Measurements from ENCODE around the gene COLEC11.

COLEC11 gene

GRCh38 chr2:3675687-3676086 lies 80.8 kb downstream of the COLEC11 start:
- DNase-seq (ENCODE audit: low read depth in 2 of 2): no peak

GRCh38 chr2:3677436-3677835 lies 82.5 kb downstream of the COLEC11 start:
- DNase-seq (ENCODE audit: low read depth in 2 of 2): no peak

- DNase-seq (ENCODE audit: low read depth in 2 of 2): no peak
Measured at GRCh38 chr2:3678212-3678611, 83.3 kb downstream of the COLEC11 start.

- no peak for DNase-seq (ENCODE audit: low read depth in 2 of 2)
Measured at GRCh38 chr2:3679180-3679579, 84.3 kb downstream of the COLEC11 start.

GRCh38 chr2:3679616-3680393 lies 84.9 kb downstream of the COLEC11 start:
- DNase-seq (ENCODE audit: low read depth in 2 of 2): no peak

GRCh38 chr2:3680548-3681345 lies 85.8 kb downstream of the COLEC11 start:
- DNase-seq (ENCODE audit: low read depth in 2 of 2): no peak

- no peak for DNase-seq (ENCODE audit: low read depth in 2 of 2)
Measured at GRCh38 chr2:3681625-3682024, 86.7 kb downstream of the COLEC11 start.

GRCh38 chr2:3682811-3683210 lies 87.9 kb downstream of the COLEC11 start:
- no peak for DNase-seq (ENCODE audit: low read depth in 2 of 2)

GRCh38 chr2:3683748-3684454 lies 89.0 kb downstream of the COLEC11 start:
- DNase-seq (ENCODE audit: low read depth in 2 of 2): no peak

- DNase-seq (ENCODE audit: low read depth in 2 of 2): no peak
Measured at GRCh38 chr2:3689998-3690748, 95.3 kb downstream of the COLEC11 start.

- DNase-seq (ENCODE audit: low read depth in 2 of 2): no peak
Measured at GRCh38 chr2:3692375-3692774, 97.5 kb downstream of the COLEC11 start.

All from stimulated activated CD8-positive, alpha-beta memory T cell treated with anti-CD3 and anti-CD28 coated beads, Interleukin-2, amount 100 ng/mL, for 48 hours (primary cell).